Ishikawa (cell line): Measurements from ENCODE around the gene PLXNA3.

Source experiments
- CEBPB ChIP-seq: IDR thresholded peaks from 2 replicates; pipeline ENCODE4 v1.6.1; 2012
- CREB1 ChIP-seq: IDR thresholded peaks from 2 replicates; pipeline ENCODE4 v1.6.1; 2012; ENCODE audit warnings: low read depth
- EGR1 ChIP-seq: IDR thresholded peaks from 2 replicates; pipeline ENCODE4 v1.6.1; 2012
- EP300 ChIP-seq: IDR thresholded peaks from 2 replicates; pipeline ENCODE4 v1.6.1; 2012; ENCODE audit warnings: borderline replicate concordance
- FOXM1 ChIP-seq: IDR thresholded peaks from 2 replicates; pipeline ENCODE4 v1.6.1; 2012; ENCODE audit warnings: low read depth, borderline replicate concordance
- NFIC ChIP-seq: IDR thresholded peaks from 2 replicates; pipeline ENCODE4 v1.6.1; 2012
- RAD21 ChIP-seq: IDR thresholded peaks from 2 replicates; pipeline ENCODE4 v1.6.1; 2012; ENCODE audit warnings: low read depth
- TAF1 ChIP-seq: IDR thresholded peaks from 2 replicates; pipeline ENCODE4 v1.6.1; 2012; ENCODE audit warnings: low read depth, mild to moderate bottlenecking
- TCF12 ChIP-seq: IDR thresholded peaks from 2 replicates; pipeline ENCODE4 v1.6.1; 2012; ENCODE audit warnings: low read depth
- TEAD4 ChIP-seq: IDR thresholded peaks from 2 replicates; pipeline ENCODE4 v1.6.1; 2012
- YY1 ChIP-seq: IDR thresholded peaks from 2 replicates; pipeline ENCODE4 v1.6.1; 2012; ENCODE audit warnings: low read depth
- ZBTB7A ChIP-seq: IDR thresholded peaks from 2 replicates; pipeline ENCODE4 v1.6.1; 2012; ENCODE audit warnings: low read depth
- TF ChIP-seq, protein P1 (sequence below): IDR thresholded peaks from 2 replicates; pipeline ENCODE4 v1.6.1; 2012
- TF ChIP-seq, protein P2 (sequence below): IDR thresholded peaks from 2 replicates; pipeline ENCODE4 v1.6.1; 2012; ENCODE audit warnings: low read depth, mild to moderate bottlenecking
- TF ChIP-seq, protein P3 (sequence below): IDR thresholded peaks from 2 replicates; pipeline ENCODE4 v1.6.1; 2012

PLXNA3 gene

DNA sequence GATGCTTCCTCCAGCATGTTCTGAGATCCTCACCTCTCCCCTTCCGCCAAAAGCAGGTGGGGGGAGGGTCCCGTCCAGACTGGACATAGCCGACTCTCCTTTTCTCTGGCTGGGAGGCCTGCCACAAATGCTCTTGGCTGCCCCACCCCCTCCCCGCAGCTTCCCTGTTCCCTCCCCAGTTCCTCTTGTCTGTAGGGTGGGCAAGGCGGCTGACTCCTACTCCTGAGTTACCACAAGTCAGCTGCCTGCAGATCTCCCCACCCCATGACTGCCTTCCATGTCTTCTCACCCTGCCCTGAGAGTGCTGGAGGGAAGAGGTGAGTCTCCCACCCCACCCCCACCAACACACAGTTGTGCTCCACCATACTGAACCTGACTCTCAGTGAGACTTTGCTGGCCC lies 26.7 kb upstream of the PLXNA3 start:
- TF ChIP-seq YY1 (no peak), RAD21 (no peak), FOXM1 (no peak), CREB1 (no peak)

DNA sequence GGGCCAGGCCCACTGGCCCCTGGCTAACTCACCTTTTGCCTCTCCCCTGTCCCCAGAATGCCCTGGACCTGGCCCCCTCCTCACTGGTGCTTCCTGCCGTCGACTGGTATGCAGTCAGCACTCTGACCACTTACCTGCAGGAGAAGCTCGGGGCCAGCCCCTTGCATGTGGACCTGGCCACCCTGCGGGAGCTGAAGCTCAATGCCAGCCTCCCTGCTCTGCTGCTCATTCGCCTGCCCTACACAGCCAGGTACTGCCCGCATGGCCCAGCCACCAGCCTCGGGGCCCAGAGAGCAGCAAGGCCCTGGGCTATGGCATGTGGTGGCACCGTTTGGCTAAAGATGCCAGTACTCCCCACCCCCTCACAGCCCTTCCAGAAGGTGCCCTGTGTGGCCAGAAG lies 25.9 kb upstream of the PLXNA3 start:
- TF ChIP-seq RAD21 (no peak), TCF12 (no peak), CEBPB (no peak), FOXM1 (no peak), CREB1 (no peak), NFIC (no peak), EP300 (no peak), EGR1 (no peak), TAF1 (no peak), YY1 (no peak), ZBTB7A (no peak), TEAD4 (no peak)
- TF ChIP-seq, protein P1, sequence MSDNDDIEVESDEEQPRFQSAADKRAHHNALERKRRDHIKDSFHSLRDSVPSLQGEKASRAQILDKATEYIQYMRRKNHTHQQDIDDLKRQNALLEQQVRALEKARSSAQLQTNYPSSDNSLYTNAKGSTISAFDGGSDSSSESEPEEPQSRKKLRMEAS: no peak
- TF ChIP-seq, protein P2, sequence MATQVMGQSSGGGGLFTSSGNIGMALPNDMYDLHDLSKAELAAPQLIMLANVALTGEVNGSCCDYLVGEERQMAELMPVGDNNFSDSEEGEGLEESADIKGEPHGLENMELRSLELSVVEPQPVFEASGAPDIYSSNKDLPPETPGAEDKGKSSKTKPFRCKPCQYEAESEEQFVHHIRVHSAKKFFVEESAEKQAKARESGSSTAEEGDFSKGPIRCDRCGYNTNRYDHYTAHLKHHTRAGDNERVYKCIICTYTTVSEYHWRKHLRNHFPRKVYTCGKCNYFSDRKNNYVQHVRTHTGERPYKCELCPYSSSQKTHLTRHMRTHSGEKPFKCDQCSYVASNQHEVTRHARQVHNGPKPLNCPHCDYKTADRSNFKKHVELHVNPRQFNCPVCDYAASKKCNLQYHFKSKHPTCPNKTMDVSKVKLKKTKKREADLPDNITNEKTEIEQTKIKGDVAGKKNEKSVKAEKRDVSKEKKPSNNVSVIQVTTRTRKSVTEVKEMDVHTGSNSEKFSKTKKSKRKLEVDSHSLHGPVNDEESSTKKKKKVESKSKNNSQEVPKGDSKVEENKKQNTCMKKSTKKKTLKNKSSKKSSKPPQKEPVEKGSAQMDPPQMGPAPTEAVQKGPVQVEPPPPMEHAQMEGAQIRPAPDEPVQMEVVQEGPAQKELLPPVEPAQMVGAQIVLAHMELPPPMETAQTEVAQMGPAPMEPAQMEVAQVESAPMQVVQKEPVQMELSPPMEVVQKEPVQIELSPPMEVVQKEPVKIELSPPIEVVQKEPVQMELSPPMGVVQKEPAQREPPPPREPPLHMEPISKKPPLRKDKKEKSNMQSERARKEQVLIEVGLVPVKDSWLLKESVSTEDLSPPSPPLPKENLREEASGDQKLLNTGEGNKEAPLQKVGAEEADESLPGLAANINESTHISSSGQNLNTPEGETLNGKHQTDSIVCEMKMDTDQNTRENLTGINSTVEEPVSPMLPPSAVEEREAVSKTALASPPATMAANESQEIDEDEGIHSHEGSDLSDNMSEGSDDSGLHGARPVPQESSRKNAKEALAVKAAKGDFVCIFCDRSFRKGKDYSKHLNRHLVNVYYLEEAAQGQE: no peak
- TF ChIP-seq, protein P3, sequence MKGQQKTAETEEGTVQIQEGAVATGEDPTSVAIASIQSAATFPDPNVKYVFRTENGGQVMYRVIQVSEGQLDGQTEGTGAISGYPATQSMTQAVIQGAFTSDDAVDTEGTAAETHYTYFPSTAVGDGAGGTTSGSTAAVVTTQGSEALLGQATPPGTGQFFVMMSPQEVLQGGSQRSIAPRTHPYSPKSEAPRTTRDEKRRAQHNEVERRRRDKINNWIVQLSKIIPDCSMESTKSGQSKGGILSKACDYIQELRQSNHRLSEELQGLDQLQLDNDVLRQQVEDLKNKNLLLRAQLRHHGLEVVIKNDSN: no peak

DNA sequence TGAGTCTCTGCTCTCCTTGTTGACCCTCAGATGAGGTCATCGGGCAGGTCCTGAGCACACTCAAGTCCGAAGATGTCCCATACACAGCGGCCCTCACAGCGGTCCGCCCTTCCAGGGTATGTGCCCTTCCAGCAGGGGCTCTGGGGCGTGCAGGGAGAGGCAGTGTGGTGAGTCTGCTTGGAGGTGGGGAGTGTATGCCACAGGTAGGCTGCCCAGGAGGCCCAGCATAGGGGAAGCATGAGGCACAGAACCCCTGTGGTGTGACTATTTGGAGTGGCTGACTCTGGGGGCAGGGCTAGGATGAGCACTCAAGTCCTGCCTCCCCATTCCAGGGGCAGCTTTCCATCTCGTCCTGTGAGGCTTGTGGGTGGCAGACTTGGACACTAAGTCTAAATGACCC lies 24.5 kb upstream of the PLXNA3 start:
- TF ChIP-seq, protein P2: no peak
- TF ChIP-seq TCF12: no peak
- TF ChIP-seq YY1: no peak
- TF ChIP-seq TAF1: no peak
- no peak for TF ChIP-seq EP300
- no peak for TF ChIP-seq CEBPB
- no peak for TF ChIP-seq RAD21
- TF ChIP-seq, protein P1: no peak
- TF ChIP-seq EGR1: no peak
- TF ChIP-seq TEAD4: no peak
- no peak for TF ChIP-seq CREB1
- TF ChIP-seq, protein P3: no peak
- no peak for TF ChIP-seq NFIC
- TF ChIP-seq ZBTB7A: no peak
- TF ChIP-seq FOXM1: no peak

DNA sequence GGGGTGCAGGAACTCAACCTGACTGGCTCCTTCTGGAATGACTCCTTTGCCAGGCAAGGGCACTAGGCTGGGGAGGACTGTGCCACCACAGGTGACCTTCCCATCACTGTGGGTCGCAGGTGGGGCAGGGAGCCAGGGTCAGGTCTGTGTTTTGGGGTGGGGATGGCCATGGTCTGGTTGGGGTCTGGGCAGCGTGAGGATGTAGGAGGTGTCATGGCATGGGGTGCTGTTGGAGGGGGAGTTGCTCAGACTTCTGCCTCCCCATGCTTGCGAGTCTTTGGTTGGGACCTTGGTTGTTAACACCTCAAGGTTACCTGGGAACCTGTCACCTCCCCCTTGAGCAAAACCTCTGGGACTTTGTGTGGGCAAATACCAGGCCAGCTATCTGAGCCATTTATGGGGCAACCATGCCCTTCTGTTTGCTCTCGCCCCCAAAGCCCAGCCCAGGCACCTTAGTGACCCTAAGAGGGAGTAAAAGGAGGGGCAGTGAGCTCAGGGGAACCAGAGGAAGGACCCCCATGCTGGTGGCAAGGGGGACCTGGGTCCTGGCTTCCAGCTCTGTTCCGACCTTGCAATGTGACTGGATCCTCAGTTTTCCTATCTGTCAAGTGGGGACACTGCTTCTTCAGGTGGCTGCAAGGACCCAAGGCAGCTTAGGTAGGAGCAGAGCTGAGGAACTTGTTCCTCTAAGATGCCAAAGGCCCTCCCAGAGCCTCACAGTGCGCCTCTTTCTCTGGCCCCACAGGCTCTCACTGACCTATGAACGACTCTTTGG lies 23.5 kb upstream of the PLXNA3 start:
- TF ChIP-seq TCF12 (no peak), RAD21 (no peak), EGR1 (no peak), TEAD4 (no peak), TAF1 (no peak), EP300 (no peak), ZBTB7A (no peak), CREB1 (no peak)
- TF ChIP-seq, protein P2: no peak
- TF ChIP-seq, protein P3: no peak
- TF ChIP-seq, protein P1: no peak
